ENCODE results near the gene MCOLN2. TPM values are rescaled to one million over a fixed set of nuclear protein-coding genes. Genes with fewer than 3 reads are reported as not detected.

The MCOLN2 gene
- total and polyA plus RNA-seq, 2 of the 8 experiments (the other 6 are each of a cell fraction or from before 2014, with no cell fraction given), result 1.7 to 6.1 TPM

DNA sequence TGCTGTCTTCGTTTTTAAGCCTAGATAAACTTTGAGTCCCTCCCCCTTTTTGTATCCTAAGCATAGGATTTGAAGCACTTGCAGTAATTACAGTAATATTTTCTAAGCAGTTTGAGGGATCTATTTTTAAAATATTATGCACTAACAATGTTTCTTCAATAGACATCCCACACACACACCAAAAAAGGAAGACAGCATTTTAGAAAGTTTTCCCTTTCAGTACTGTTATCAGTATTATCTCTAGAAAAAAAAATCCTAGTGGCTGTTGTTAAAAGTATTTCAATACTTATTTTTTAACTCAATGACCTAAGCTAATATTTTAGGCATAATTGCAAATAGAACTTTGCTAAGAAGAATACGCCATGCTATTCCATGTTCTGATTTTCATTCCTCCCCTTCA, 36.3 kb upstream of the MCOLN2 start (continued):
- no peak for TF ChIP-seq JUN (IDR thresholded peaks at IDR 0.05; ENCODE audit: low read depth, low read length)
- no peak for TF ChIP-seq EGR1 (IDR thresholded peaks at IDR 0.05; ENCODE audit: borderline replicate concordance, low read depth, low read length)
- TF ChIP-seq SUZ12 (IDR thresholded peaks at IDR 0.05; ENCODE audit: low read length), result no peak

All from H1 (cell line).